Stimulated activated effector memory CD8-positive, alpha-beta T cell treated with anti-CD3 and anti-CD28 coated beads, Interleukin-12 subunit alpha, Interleukin-12 subunit beta, amount 100 ng/mL, for 72 hours (primary cell): ENCODE results near the gene RIT2.
"Not testable (repeated sequence)": the region's sequence is repeated elsewhere in the genome, so short reads cannot be mapped to it uniquely, and the experiment has no call there.

ENCODE experiments used
- ATAC-seq: fragments of 150-1000 bp; cut with Tn5 transposase; 2 replicates; pipeline ENCODE4 v1.10.0; 2021
- DNase-seq, 2 donors: peaks; one replicate each; pipeline ENCODE4 v3.0.0; 2021 to 2022; ENCODE audit warnings: low spot score in 2 of 2
- H3K27ac Mint-ChIP-seq: one replicate; pipeline ENCODE4 v1.8.0; 2022; ENCODE audit warnings: mild to moderate bottlenecking, mixed read lengths
- H3K36me3 Mint-ChIP-seq: one replicate; pipeline ENCODE4 v1.8.0; 2022; ENCODE audit warnings: mild to moderate bottlenecking, mixed read lengths
- H3K4me1 Mint-ChIP-seq: one replicate; pipeline ENCODE4 v1.8.0; 2022; ENCODE audit warnings: mixed read lengths
- H3K4me3 Mint-ChIP-seq: one replicate; pipeline ENCODE4 v1.8.0; 2022; ENCODE audit warnings: mild to moderate bottlenecking, mixed read lengths
- H3K9me3 Mint-ChIP-seq: one replicate; pipeline ENCODE4 v1.8.0; 2022; ENCODE audit warnings: mixed read lengths

RIT2 gene

DNA sequence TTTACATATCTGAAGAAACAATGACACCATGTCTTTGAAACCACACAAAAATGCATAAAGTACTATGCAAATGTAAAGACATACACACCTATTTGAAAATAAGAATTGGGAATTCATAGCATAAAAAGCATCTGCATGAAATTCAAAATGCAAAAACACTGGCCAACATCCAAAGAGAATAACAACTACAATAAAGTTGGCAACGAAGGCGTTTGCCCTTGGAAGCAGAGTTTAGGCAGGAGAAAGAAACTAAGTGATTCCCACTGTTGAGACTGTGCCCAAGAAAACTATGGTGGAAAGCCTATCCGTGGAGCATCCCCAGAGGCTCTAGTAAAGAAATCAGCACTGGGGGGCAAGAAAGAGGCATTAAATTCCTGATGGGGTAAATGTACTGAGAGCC is 292.8 kb downstream of the RIT2 start:
- Mint-ChIP-seq H3K4me1 (no peaks in the 10 kb centered on the region), H3K9me3 (peaks cover 12% of the 10 kb centered on the region), H3K4me3 (no peak overlapping the region), H3K27ac (no peak overlapping the region), H3K36me3 (no peaks in the 10 kb centered on the region)
- no peak for DNase-seq
- no peak for ATAC-seq

DNA sequence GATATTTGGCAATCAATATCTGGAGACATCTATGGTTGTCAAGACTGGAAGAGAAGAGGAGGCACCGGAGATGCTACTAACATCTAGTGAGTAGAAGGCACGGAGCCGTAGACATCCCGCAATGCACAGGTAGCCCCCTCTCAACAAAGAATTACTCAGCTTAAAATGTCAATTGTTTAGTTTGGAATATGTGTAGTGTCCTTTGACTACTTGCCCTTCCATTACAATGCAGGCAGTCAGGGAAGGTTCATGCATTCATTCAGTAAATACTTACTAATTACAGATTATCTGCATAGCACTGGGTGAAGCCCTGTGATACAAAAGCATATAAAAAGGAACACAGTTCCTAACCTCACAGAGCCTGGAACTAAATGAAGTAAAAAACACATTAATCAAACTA is 294.0 kb downstream of the RIT2 start:
- DNase-seq (no peak), ATAC-seq (no peak)
- no peak overlapping the region for H3K4me3 Mint-ChIP-seq
- no peaks in the 10 kb centered on the region for H3K4me1 Mint-ChIP-seq
- H3K9me3 Mint-ChIP-seq: peaks cover 12% of the 10 kb centered on the region
- H3K27ac Mint-ChIP-seq: no peak overlapping the region
- no peaks in the 10 kb centered on the region for H3K36me3 Mint-ChIP-seq

- ATAC-seq (no peak), DNase-seq (no peak)
- peaks cover 19% of the 10 kb centered on the region for H3K9me3 Mint-ChIP-seq
- no peak overlapping the region for H3K27ac Mint-ChIP-seq
- H3K36me3 Mint-ChIP-seq: no peaks in the 10 kb centered on the region
- H3K4me3 Mint-ChIP-seq: no peak overlapping the region
- H3K4me1 Mint-ChIP-seq: no peaks in the 10 kb centered on the region
Observed at GRCh38 chr18:42814618-42815017, 300.9 kb downstream of the RIT2 start.

GRCh38 chr18:42814184-42814583 is 301.3 kb downstream of the RIT2 start:
- Mint-ChIP-seq H3K9me3 (peaks cover 19% of the 10 kb centered on the region), H3K4me3 (no peak overlapping the region), H3K27ac (no peak overlapping the region), H3K36me3 (no peaks in the 10 kb centered on the region), H3K4me1 (no peaks in the 10 kb centered on the region)
- ATAC-seq: no peak
- no peak for DNase-seq

- Mint-ChIP-seq H3K36me3 (no peaks in the 10 kb centered on the region), H3K9me3 (peaks cover 17% of the 10 kb centered on the region), H3K27ac (no peak overlapping the region), H3K4me1 (no peaks in the 10 kb centered on the region), H3K4me3 (no peak overlapping the region)
- no peak for DNase-seq
- ATAC-seq: no peak
Observed at GRCh38 chr18:42813570-42813969, 301.9 kb downstream of the RIT2 start.

GRCh38 chr18:42807887-42808286 is 307.6 kb downstream of the RIT2 start:
- H3K4me1 Mint-ChIP-seq: no peaks in the 10 kb centered on the region
- ATAC-seq (no peak), DNase-seq (no peak)
- H3K9me3 Mint-ChIP-seq: peaks cover 5% of the 10 kb centered on the region
- no peak overlapping the region for H3K27ac Mint-ChIP-seq
- no peak overlapping the region for H3K4me3 Mint-ChIP-seq
- H3K36me3 Mint-ChIP-seq: no peaks in the 10 kb centered on the region

DNA sequence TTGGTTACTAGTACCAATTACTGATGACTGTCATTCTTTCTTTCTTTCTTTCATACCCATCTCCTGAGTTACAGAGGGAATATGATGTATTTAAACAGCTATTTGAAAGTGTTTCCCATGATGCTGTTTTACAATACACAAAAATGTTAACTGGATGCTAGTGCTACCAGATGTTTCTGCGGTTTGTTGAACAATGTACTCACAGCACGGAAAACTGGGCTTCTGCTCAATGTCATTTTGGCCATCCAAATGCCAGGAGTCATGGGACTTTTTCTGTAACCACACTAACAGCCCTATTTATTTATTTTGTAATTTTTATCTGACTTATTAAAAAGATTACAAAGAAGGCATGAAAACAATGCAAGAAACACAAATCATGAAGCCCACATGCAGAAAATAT is 313.8 kb downstream of the RIT2 start:
- no peak for ATAC-seq
- DNase-seq: no peak
- H3K9me3 Mint-ChIP-seq: peaks cover 11% of the 10 kb centered on the region
- H3K27ac Mint-ChIP-seq: no peak overlapping the region
- no peak overlapping the region for H3K4me3 Mint-ChIP-seq
- H3K4me1 Mint-ChIP-seq: no peaks in the 10 kb centered on the region
- H3K36me3 Mint-ChIP-seq: no peaks in the 10 kb centered on the region

- no peak for ATAC-seq
- H3K27ac Mint-ChIP-seq: no peak overlapping the region
- DNase-seq: no peak
- H3K36me3 Mint-ChIP-seq: no peaks in the 10 kb centered on the region
- H3K9me3 Mint-ChIP-seq: peaks cover 11% of the 10 kb centered on the region
- H3K4me3 Mint-ChIP-seq: no peak overlapping the region
- H3K4me1 Mint-ChIP-seq: no peaks in the 10 kb centered on the region
Observed at GRCh38 chr18:42798606-42799170, 316.8 kb downstream of the RIT2 start.

DNA sequence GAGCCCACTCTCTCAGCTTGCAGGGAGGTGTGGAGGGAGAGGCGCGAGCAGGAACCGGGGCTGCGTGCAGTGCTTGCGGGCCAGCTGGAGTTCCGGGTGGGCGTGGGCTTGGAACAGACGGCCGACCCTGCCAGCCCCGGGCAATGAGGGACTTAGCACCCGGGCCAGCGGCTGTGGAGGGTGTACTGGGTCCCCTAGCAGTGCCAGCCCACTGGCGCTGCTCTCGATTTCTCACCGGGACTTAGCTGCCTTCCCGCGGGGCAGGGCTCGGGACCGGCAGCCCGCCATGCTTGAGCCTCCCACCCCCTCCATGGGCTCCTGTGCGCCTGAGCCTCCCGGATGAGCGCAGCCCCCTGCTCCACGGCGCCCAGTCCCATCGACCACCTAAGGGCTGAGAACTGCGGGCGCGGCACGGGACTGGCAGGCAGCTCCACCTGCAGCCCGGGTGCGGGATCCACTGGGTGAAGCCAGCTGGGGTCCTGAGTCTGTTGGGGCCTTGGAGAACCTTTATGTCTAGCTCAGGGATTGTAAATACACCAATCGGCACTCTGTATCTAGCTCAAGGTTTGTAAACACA is 320.2 kb downstream of the RIT2 start:
- H3K27ac Mint-ChIP-seq, H3K36me3 Mint-ChIP-seq, H3K9me3 Mint-ChIP-seq, ATAC-seq, DNase-seq, H3K4me1 Mint-ChIP-seq, H3K4me3 Mint-ChIP-seq: not testable (repeated sequence)

- Mint-ChIP-seq H3K27ac (no peak overlapping the region), H3K4me3 (no peak overlapping the region), H3K36me3 (no peaks in the 10 kb centered on the region), H3K4me1 (no peaks in the 10 kb centered on the region), H3K9me3 (peaks cover 7% of the 10 kb centered on the region)
- no peak for ATAC-seq
- DNase-seq: no peak
Observed at GRCh38 chr18:42792731-42793130, 322.8 kb downstream of the RIT2 start.

DNA sequence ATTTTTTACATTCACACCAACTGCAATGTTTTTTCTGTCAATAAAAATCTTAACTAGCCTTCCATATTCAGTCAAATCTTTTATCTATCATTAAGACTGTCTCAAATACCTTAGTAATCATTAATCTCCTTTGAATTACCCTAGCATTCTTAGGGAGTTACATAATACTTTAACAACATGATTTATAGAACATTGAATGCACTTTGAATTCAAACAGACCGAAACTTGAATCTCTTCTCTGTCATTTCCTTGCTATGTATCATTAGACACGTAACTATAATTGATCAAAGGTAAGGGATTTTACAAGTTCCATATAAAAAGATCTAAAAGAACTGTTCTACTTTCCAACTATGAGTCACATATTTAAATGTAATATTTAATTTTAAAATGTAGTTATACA is 330.9 kb downstream of the RIT2 start:
- H3K9me3 Mint-ChIP-seq: peaks cover 14% of the 10 kb centered on the region
- ATAC-seq: no peak

GRCh38 chr18:42782929-42783328 is 332.6 kb downstream of the RIT2 start:
- Mint-ChIP-seq H3K4me3 (no peak overlapping the region), H3K36me3 (no peaks in the 10 kb centered on the region), H3K27ac (no peak overlapping the region), H3K9me3 (peaks cover 17% of the 10 kb centered on the region), H3K4me1 (no peaks in the 10 kb centered on the region)
- DNase-seq (no peak), ATAC-seq (no peak)

More for the DNA sequence above, 330.9 kb downstream of the RIT2 start:
- no peaks in the 10 kb centered on the region for H3K36me3 Mint-ChIP-seq
- no peak for DNase-seq
- no peak overlapping the region for H3K4me3 Mint-ChIP-seq
- H3K4me1 Mint-ChIP-seq: no peaks in the 10 kb centered on the region
- no peak overlapping the region for H3K27ac Mint-ChIP-seq

DNA sequence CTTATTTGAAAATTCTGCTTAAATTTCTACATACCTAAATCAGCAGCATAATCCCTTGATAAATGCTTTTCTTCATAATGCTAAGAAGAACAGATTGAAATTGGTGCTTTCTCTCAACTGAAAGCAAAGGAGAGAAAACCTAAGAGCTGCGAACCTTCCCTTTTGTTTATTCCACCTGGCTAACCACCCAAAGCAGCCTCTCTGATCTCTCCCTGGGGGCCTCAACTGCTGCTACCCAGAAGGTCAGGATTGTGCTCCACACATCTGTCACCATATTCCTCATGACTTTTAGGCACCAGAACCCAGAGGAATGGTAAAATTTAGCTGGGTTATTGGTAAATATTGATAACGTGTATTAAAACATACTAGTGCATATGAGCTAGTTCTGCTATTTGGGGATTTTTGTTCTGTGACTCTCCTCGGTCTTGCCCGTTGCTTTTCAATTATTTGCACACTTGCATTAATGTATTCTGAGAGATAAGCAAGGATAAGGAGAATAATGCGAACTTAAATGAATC is 334.1 kb downstream of the RIT2 start:
- H3K9me3 Mint-ChIP-seq: peaks cover 21% of the 10 kb centered on the region
- no peaks in the 10 kb centered on the region for H3K4me1 Mint-ChIP-seq
- H3K4me3 Mint-ChIP-seq: no peak overlapping the region
- no peak overlapping the region for H3K27ac Mint-ChIP-seq
- H3K36me3 Mint-ChIP-seq: no peaks in the 10 kb centered on the region
- ATAC-seq (no peak), DNase-seq (no peak)

GRCh38 chr18:42780171-42780570 is 335.3 kb downstream of the RIT2 start:
- Mint-ChIP-seq H3K27ac (no peak overlapping the region), H3K36me3 (no peaks in the 10 kb centered on the region), H3K4me1 (no peaks in the 10 kb centered on the region), H3K4me3 (no peak overlapping the region), H3K9me3 (peaks cover 22% of the 10 kb centered on the region)
- DNase-seq: no peak
- no peak for ATAC-seq

DNA sequence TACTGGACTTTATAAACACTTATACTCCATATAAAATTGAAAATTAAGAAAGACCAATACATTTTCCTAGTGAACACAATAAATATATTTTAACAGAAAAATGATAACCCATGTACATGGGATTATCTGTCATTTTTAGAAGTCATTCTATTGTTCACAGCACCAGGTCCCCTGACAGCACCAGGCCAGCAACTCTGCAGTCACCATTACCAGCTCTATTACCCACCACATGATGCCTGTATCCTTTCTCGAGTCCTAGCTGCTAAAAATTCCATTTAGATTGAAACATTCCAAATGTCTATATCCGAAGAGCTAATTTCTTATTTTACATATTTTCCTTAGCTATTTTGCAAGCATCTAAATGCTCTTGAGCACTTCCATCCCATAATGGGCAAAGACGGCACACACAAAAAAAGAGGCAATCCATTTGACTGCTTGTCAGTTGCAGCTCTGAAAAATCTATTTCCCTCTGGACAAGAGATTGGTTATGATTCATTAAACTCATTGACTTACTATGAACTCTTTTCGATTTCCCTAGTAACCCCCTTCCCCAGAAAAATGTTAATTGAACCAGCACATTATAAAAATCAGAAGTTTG is 336.9 kb downstream of the RIT2 start:
- Mint-ChIP-seq H3K4me3 (no peak overlapping the region), H3K27ac (no peak overlapping the region), H3K9me3 (peaks cover 22% of the 10 kb centered on the region), H3K36me3 (no peaks in the 10 kb centered on the region), H3K4me1 (no peaks in the 10 kb centered on the region)
- ATAC-seq (no peak), DNase-seq (no peak)

DNA sequence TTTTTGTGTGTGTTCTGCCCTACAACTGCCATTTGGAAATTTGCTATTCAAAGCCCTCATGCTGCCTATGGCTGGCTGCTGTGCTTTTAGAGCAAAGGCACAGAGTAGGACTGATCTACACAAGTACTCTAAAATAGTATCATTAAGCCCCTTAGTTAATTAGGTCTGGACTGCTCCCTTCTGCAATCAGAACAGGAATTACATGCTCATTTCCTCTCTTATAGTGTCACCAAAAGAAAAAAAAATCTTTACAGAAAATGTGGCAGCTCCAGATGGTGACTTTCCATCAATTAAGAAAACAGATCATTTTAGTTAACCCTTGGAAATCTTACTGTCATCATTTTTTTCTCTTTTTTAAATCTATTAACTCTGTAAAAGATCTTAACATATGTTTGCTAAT is 337.5 kb downstream of the RIT2 start:
- no peaks in the 10 kb centered on the region for H3K36me3 Mint-ChIP-seq
- no peak overlapping the region for H3K27ac Mint-ChIP-seq
- no peak overlapping the region for H3K4me3 Mint-ChIP-seq
- ATAC-seq (no peak), DNase-seq (no peak)
- H3K4me1 Mint-ChIP-seq: no peaks in the 10 kb centered on the region
- peaks cover 20% of the 10 kb centered on the region for H3K9me3 Mint-ChIP-seq
